K562 (cell line): ENCODE measurements around the gene SLC13A3. TPM values are rescaled to one million over a fixed set of nuclear protein-coding genes. Genes with fewer than 3 reads are reported as not detected.

Source experiments
- ATAC-seq: fragments of 200-7000 bp; cut with Tn5 transposase; 3 replicates; pipeline ENCODE4 v1.9.1; 2020; ENCODE audit warnings: moderate library complexity
- BruUV-seq: library from RNA; stranded (reverse); fragments of 400-500 nt; replicated peaks from 2 replicates; lab custom pipeline; 2021; lab: Mats Ljungman, UMichigan
- CTCF ChIA-PET: fragments of 300-600 bp; formaldehyde crosslinking; extraction: SDS; loops from one replicate; lab custom pipeline; 2021; ENCODE audit warnings: low intra/inter-chr PET ratio; lab: Yijun Ruan, JAX
- POLR2A ChIA-PET: fragments of 300-600, 350-650 bp; sonication (Branson Sonifier 250); formaldehyde crosslinking; extraction: SDS; loops from one replicate; lab custom pipeline; 2021; ENCODE audit warnings: antibody characterized with exemption, inconsistent platforms; lab: Yijun Ruan, JAX
- DNase-seq, 4 experiments: peaks; one replicate each; pipeline versions ENCODE4 v3.0.0 to v3.0.0-alpha.2; 2011 to 2018; ENCODE audit warnings: low spot score in 3 of 4, mixed read lengths in 3 of 4; ENCODE audit errors: extremely low read depth in 1 of 4
- FAIRE-seq: peaks from 2 replicates; lab custom pipeline; 2011; peaks lifted over from hg19 to GRCh38; lab: Jason Lieb, UNC
- H2AFZ ChIP-seq: 2 replicates; pipeline ENCODE4 v1.6.0; 2011; ENCODE audit warnings: low read depth, low read length, control low read depth, inconsistent platforms
- H3K27ac ChIP-seq: fragments of 200-600 bp; 3 replicates; pipeline ENCODE4 v1.8.0; 2011; ENCODE audit warnings: low read depth, mild to moderate bottlenecking, control low read depth, inconsistent platforms, low read length, moderate library complexity, mixed read lengths; ENCODE audit errors: extremely low read depth
- H3K27me3 ChIP-seq, 2 experiments: fragments of 300-600 bp in 1 of 2; 2 replicates in 1 of 2; 3 replicates in 1 of 2; pipeline versions ENCODE4 v1.6.0 to v1.8.0; 2011; ENCODE audit warnings: inconsistent platforms in 2 of 2, low read length in 2 of 2, mild to moderate bottlenecking in 1 of 2, mixed read lengths in 1 of 2, moderate library complexity in 1 of 2; ENCODE audit not compliant: control insufficient read depth in 2 of 2, insufficient read depth in 2 of 2
- H3K36me3 ChIP-seq: fragments of 300-600 bp; 3 replicates; pipeline ENCODE4 v1.8.0; 2011; ENCODE audit warnings: mild to moderate bottlenecking, low read length, inconsistent platforms; ENCODE audit not compliant: control insufficient read depth, insufficient read depth
- H3K4me1 ChIP-seq, 2 experiments: fragments of 200-600 bp in 1 of 2; replicated peaks in 1 of 2; 2 replicates in 1 of 2; 3 replicates in 1 of 2; pipeline versions ENCODE4 v1.5.1 to v1.8.0; 2011; ENCODE audit warnings: inconsistent platforms in 2 of 2, low read length in 2 of 2, mild to moderate bottlenecking in 1 of 2, mixed read lengths in 1 of 2, moderate library complexity in 1 of 2; ENCODE audit not compliant: control insufficient read depth in 2 of 2, insufficient read depth in 2 of 2
- H3K4me2 ChIP-seq: 2 replicates; pipeline ENCODE4 v1.6.1; 2011; ENCODE audit warnings: low read length, control low read depth, inconsistent platforms, mixed read lengths; ENCODE audit not compliant: insufficient read depth
- H3K4me3 ChIP-seq: fragments of 200-600 bp; sonication (generic), shearing (Covaris generic); 2 replicates; pipeline ENCODE4 v1.5.1; 2016; ENCODE audit warnings: control low read depth, inconsistent platforms
- H3K79me2 ChIP-seq: fragments of 200-600 bp; 3 replicates; pipeline ENCODE4 v1.8.0; 2011; ENCODE audit warnings: low read length, inconsistent platforms; ENCODE audit not compliant: control insufficient read depth, insufficient read depth
- H3K9ac ChIP-seq, 2 experiments: 2 replicates each; pipeline versions ENCODE4 v1.6.0 to v1.6.1; 2011; ENCODE audit warnings: low read depth in 2 of 2, low read length in 2 of 2, control low read depth in 1 of 2, inconsistent platforms in 1 of 2, mild to moderate bottlenecking in 1 of 2, mixed read lengths in 1 of 2; ENCODE audit not compliant: insufficient read depth in 1 of 2
- H3K9me1 ChIP-seq: one replicate; pipeline ENCODE4 v1.6.0; 2011; ENCODE audit warnings: inconsistent platforms, mild to moderate bottlenecking, low read length, moderate library complexity; ENCODE audit not compliant: control insufficient read depth, insufficient read depth
- H3K9me3 ChIP-seq: replicated peaks from 2 replicates; pipeline ENCODE4 v1.5.1; 2011; ENCODE audit warnings: low read depth, low read length, inconsistent platforms; ENCODE audit not compliant: control insufficient read depth, insufficient read depth
- H4K20me1 ChIP-seq: replicated peaks from 2 replicates; pipeline ENCODE4 v1.6.1; 2011; ENCODE audit warnings: low read length, inconsistent platforms, mixed read lengths; ENCODE audit not compliant: control insufficient read depth, insufficient read depth
- DNMT1 ChIP-seq: fragments of 450-650 bp; IDR thresholded peaks from 2 replicates; pipeline ENCODE4 v1.6.1; 2016; ENCODE audit warnings: antibody characterized with exemption, mild to moderate bottlenecking
- SRSF7 ChIP-seq: fragments of 200-400 bp; formaldehyde crosslinking; optimal IDR thresholded peaks from 2 replicates; pipeline ENCODE3; 2017; ENCODE audit warnings: mild to moderate bottlenecking, low read depth, low read length
- ZNF668 ChIP-seq: fragments of 250-450 bp; sonication (Bioruptor Pico); IDR thresholded peaks from 2 replicates; pipeline ENCODE4 v1.8.0; 2022; ENCODE audit warnings: mild to moderate bottlenecking, inconsistent platforms
- WGBS: fragments of 100-300 bp; shearing (Covaris generic); methylation state at CpG from one replicate; pipeline ENCODE4 v1.1.6; 2016; ENCODE audit warnings: low coverage, mixed read lengths; ENCODE audit not compliant: insufficient coverage; ENCODE audit errors: missing lambda C conversion rate; 5-methylcytosine and 5-hydroxymethylcytosine counted together
- in situ Hi-C: fragments of 300-500 bp; cut with MboI; formaldehyde crosslinking; loops from 4 replicates; pipeline ENCODE4 v1.15.0; 2018; ENCODE audit warnings: inconsistent platforms, mixed read lengths
- intact Hi-C: fragments of 100-400 bp; cut with micrococcal nuclease; formaldehyde crosslinking; loops from 2 replicates; pipeline ENCODE4 v1.14.2; 2022
- polyA plus RNA-seq, 8 experiments: library from polyadenylated mRNA; depleted of rRNA in 4 of 8; stranded (reverse) in 5 of 8; unstranded in 3 of 8; fragments of >200 nt; fragmentation: Nextera tagmentation in 2 of 8; fragmentation: Illumina TruSeq in 1 of 8; extraction: Ambion mirVana in 2 of 8; extraction: Trizol in 1 of 8; gene quantifications; 2 replicates each; pipeline versions ENCODE4 v1.2.1 to v1.2.3, GENCODE V29; 2011 to 2014; ENCODE audit warnings: inconsistent platforms in 1 of 8, missing spikeins in 1 of 8
- total RNA-seq, 7 experiments: library from RNA; depleted of rRNA in 6 of 7; stranded (reverse); fragments of >200 nt in 6 of 7; fragmentation: Illumina TruSeq in 2 of 7; extraction: Trizol in 2 of 7; gene quantifications; 2 replicates each; pipeline versions ENCODE4 v1.2.1 to v1.2.3, GENCODE V29; 2011 to 2021; ENCODE audit warnings: low replicate concordance in 1 of 7
- TF ChIP-seq, protein P1 (sequence below), 2 experiments: fragments of 450-650 bp in 1 of 2; sonication (generic) in 1 of 2; formaldehyde crosslinking in 1 of 2; IDR thresholded peaks in 1 of 2; conservative IDR thresholded peaks in 1 of 2; 2 replicates each; pipeline versions ENCODE4 v1.6.1 to v1.8.1; 2016 to 2023; ENCODE audit warnings: mild to moderate bottlenecking in 2 of 2, moderate library complexity in 2 of 2, inconsistent platforms in 1 of 2, missing genetic modification reagents in 1 of 2

Gene SLC13A3
- total and polyA plus RNA-seq, 9 of the 15 experiments (the other 6 are each of a cell fraction or from before 2014, with no cell fraction given): 5.5 to 16.4 (median 8.5) TPM

DNA sequence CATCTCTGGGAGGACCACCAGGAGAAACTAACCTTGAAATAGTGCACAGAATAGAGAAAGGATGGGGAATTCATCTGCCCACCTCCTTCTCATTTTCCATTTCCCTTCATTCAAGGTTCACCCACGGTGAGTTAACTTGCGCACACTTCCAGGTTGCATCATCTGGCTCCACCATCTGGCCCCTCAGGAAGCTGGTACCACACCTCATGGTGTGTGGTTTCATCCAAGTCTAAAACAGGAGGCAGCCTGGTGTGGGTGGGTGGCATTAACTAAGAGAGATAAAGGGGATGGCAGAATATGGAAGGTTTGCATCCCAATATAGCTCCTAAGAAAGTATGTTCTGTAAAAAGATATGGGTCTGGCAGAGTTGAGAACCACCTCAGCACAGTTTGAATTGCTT is 141.7 kb downstream of the SLC13A3 start:
- ChIA-PET CTCF (no interaction called here), POLR2A (no interaction called here)
- no peak overlapping the region for H3K4me2 ChIP-seq
- BruUV-seq: no TSS peak
- no peaks in the 10 kb centered on the region; the same call in 1 of the 2 replicates for H4K20me1 ChIP-seq
- no peak overlapping the region for H3K27ac ChIP-seq
- H3K9me3 ChIP-seq: no peaks in the 10 kb centered on the region
- no peak overlapping the region for H3K9ac ChIP-seq
- H3K4me1 ChIP-seq: peaks cover 0 to 7% of the 10 kb centered on the region in 2 experiments; a peak in 2 of 5 replicates
- no peak for DNase-seq
- 14% methylated on average over 2 of the region's 2 CpGs for WGBS
- no peak overlapping the region for H3K4me3 ChIP-seq
- in situ Hi-C loops: no loop called here
- peaks cover 0 to 4% of the 10 kb centered on the region in 2 experiments; a peak in 1 of 5 replicates for H3K27me3 ChIP-seq
- no peaks in the 10 kb centered on the region for H3K9me1 ChIP-seq
- no peak overlapping the region for H2AFZ ChIP-seq
- TF ChIP-seq ZNF668 (CRISPR knock-in tag) (no peak), DNMT1 (no peak), SRSF7 (no peak)
- TF ChIP-seq, protein P1, sequence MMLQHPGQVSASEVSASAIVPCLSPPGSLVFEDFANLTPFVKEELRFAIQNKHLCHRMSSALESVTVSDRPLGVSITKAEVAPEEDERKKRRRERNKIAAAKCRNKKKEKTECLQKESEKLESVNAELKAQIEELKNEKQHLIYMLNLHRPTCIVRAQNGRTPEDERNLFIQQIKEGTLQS (IDR thresholded peaks at IDR 0.05): 0 out of 2 replicates have a peak, but pooled peaks have one; percentile 16
- TF ChIP-seq, protein P1 (CRISPR knock-in tag; conservative IDR thresholded peaks at IDR 0.05): no peak
- H3K79me2 ChIP-seq: no peaks in the 10 kb centered on the region
- no peaks in the 10 kb centered on the region for H3K36me3 ChIP-seq
- FAIRE-seq: no peak
- intact Hi-C loops: no loop called here
- ATAC-seq: no peak

Other genes starting within 250 kb of the SLC13A3 start
- gene ELMO2, start 244.8 kb downstream of the SLC13A3 start, total RNA-seq (2014; rRNA removed): 7.5 and 10.5 TPM in 2 replicates
- gene ELMO2, start 244.8 kb downstream of the SLC13A3 start, total RNA-seq (2014; rRNA removed; fragmentation: Illumina TruSeq; extraction: Trizol): 10.2 and 10.6 TPM in 2 replicates
- 14.3 and 16.8 TPM in 2 replicates for gene ELMO2, start 244.8 kb downstream of the SLC13A3 start, total RNA-seq (2015; rRNA removed; fragmentation: Illumina TruSeq; extraction: Trizol)
- 16.5 and 19.6 TPM in 2 replicates for gene ELMO2, start 244.8 kb downstream of the SLC13A3 start, total RNA-seq (2021)
- 16.4 and 17.6 TPM in 2 replicates for gene ELMO2, start 244.8 kb downstream of the SLC13A3 start, polyA plus RNA-seq (2011; rRNA removed)
- 16.4 and 21.5 TPM in 2 replicates for gene ELMO2, start 244.8 kb downstream of the SLC13A3 start, polyA plus RNA-seq (2014; fragmentation: Illumina TruSeq; extraction: Trizol)
- 10 to 100 TPM in 1 of 2 experiments, 1 to 10 TPM in 1; 8.8 to 15.9 TPM for gene ELMO2, start 244.8 kb downstream of the SLC13A3 start, polyA plus RNA-seq (2014; fragmentation: Nextera tagmentation; extraction: Ambion mirVana)
- 12.2 and 14.8 TPM in 2 replicates for gene ELMO2, start 244.8 kb downstream of the SLC13A3 start, polyA plus RNA-seq (2014; rRNA removed)
- gene ZNF334, start 137.9 kb downstream of the SLC13A3 start, total RNA-seq (2014; rRNA removed): 0.12 and 0.27 TPM in 2 replicates
- gene ZNF334, start 137.9 kb downstream of the SLC13A3 start, total RNA-seq (2014; rRNA removed; fragmentation: Illumina TruSeq; extraction: Trizol): 0.22 and 0.29 TPM in 2 replicates
- gene ZNF334, start 137.9 kb downstream of the SLC13A3 start, total RNA-seq (2015; rRNA removed; fragmentation: Illumina TruSeq; extraction: Trizol): 0.22 and 0.23 TPM in 2 replicates
- gene ZNF334, start 137.9 kb downstream of the SLC13A3 start, total RNA-seq (2021): 0.24 and 0.34 TPM in 2 replicates
- gene ZNF334, start 137.9 kb downstream of the SLC13A3 start, polyA plus RNA-seq (2011; rRNA removed): 0.05 and 0.06 TPM in 2 replicates
- gene ZNF334, start 137.9 kb downstream of the SLC13A3 start, polyA plus RNA-seq (2014; fragmentation: Illumina TruSeq; extraction: Trizol): 0.21 TPM in 2 replicates
- under 1 TPM in 1 of 2 experiments, not detected in 1; 0.08 TPM for gene ZNF334, start 137.9 kb downstream of the SLC13A3 start, polyA plus RNA-seq (2014; fragmentation: Nextera tagmentation; extraction: Ambion mirVana)
- 0.19 and 0.21 TPM in 2 replicates for gene ZNF334, start 137.9 kb downstream of the SLC13A3 start, polyA plus RNA-seq (2014; rRNA removed)
- not detected in 2 replicates for gene OCSTAMP, start 100.8 kb downstream of the SLC13A3 start, total RNA-seq (2014; rRNA removed)
- not detected in 2 replicates for gene OCSTAMP, start 100.8 kb downstream of the SLC13A3 start, total RNA-seq (2014; rRNA removed; fragmentation: Illumina TruSeq; extraction: Trizol)
- gene OCSTAMP, start 100.8 kb downstream of the SLC13A3 start, total RNA-seq (2015; rRNA removed; fragmentation: Illumina TruSeq; extraction: Trizol): not detected in 2 replicates
- gene OCSTAMP, start 100.8 kb downstream of the SLC13A3 start, total RNA-seq (2021): not detected in 2 replicates
- gene OCSTAMP, start 100.8 kb downstream of the SLC13A3 start, polyA plus RNA-seq (2011; rRNA removed): not detected in 2 replicates
- not detected in 2 replicates for gene OCSTAMP, start 100.8 kb downstream of the SLC13A3 start, polyA plus RNA-seq (2014; fragmentation: Illumina TruSeq; extraction: Trizol)
- not detected for gene OCSTAMP, start 100.8 kb downstream of the SLC13A3 start, polyA plus RNA-seq (2014; fragmentation: Nextera tagmentation; extraction: Ambion mirVana)
- gene OCSTAMP, start 100.8 kb downstream of the SLC13A3 start, polyA plus RNA-seq (2014; rRNA removed): not detected in 2 replicates
- gene TP53RK, start 38.0 kb upstream of the SLC13A3 start, total RNA-seq (2014; rRNA removed): 35.1 and 43.5 TPM in 2 replicates
- gene TP53RK, start 38.0 kb upstream of the SLC13A3 start, total RNA-seq (2014; rRNA removed; fragmentation: Illumina TruSeq; extraction: Trizol): 17.2 and 18.4 TPM in 2 replicates
- gene TP53RK, start 38.0 kb upstream of the SLC13A3 start, total RNA-seq (2015; rRNA removed; fragmentation: Illumina TruSeq; extraction: Trizol): 16.7 and 18.0 TPM in 2 replicates
- 12.9 and 16.4 TPM in 2 replicates for gene TP53RK, start 38.0 kb upstream of the SLC13A3 start, total RNA-seq (2021)
- gene TP53RK, start 38.0 kb upstream of the SLC13A3 start, polyA plus RNA-seq (2011; rRNA removed): 14.4 and 18.3 TPM in 2 replicates
- gene TP53RK, start 38.0 kb upstream of the SLC13A3 start, polyA plus RNA-seq (2014; fragmentation: Illumina TruSeq; extraction: Trizol): 10.7 and 13.2 TPM in 2 replicates
- 1 to 10 TPM; 2.9 to 4.2 TPM for gene TP53RK, start 38.0 kb upstream of the SLC13A3 start, polyA plus RNA-seq (2014; fragmentation: Nextera tagmentation; extraction: Ambion mirVana)
- gene TP53RK, start 38.0 kb upstream of the SLC13A3 start, polyA plus RNA-seq (2014; rRNA removed): 18.5 and 24.8 TPM in 2 replicates
- gene SLC2A10, start 58.2 kb upstream of the SLC13A3 start, total RNA-seq (2014; rRNA removed): 0.86 and 1.8 TPM in 2 replicates
- gene SLC2A10, start 58.2 kb upstream of the SLC13A3 start, total RNA-seq (2014; rRNA removed; fragmentation: Illumina TruSeq; extraction: Trizol): 0.06 and 0.07 TPM in 2 replicates
- gene SLC2A10, start 58.2 kb upstream of the SLC13A3 start, total RNA-seq (2015; rRNA removed; fragmentation: Illumina TruSeq; extraction: Trizol): 0.22 and 0.57 TPM in 2 replicates
- gene SLC2A10, start 58.2 kb upstream of the SLC13A3 start, total RNA-seq (2021): 0.16 and 0.58 TPM in 2 replicates
- gene SLC2A10, start 58.2 kb upstream of the SLC13A3 start, polyA plus RNA-seq (2011; rRNA removed): 0.10 and 0.38 TPM in 2 replicates
- gene SLC2A10, start 58.2 kb upstream of the SLC13A3 start, polyA plus RNA-seq (2014; fragmentation: Illumina TruSeq; extraction: Trizol): 0.12 and 0.14 TPM in 2 replicates
- gene SLC2A10, start 58.2 kb upstream of the SLC13A3 start, polyA plus RNA-seq (2014; fragmentation: Nextera tagmentation; extraction: Ambion mirVana): under 1 TPM; 0.01 to 0.08 TPM
- gene SLC2A10, start 58.2 kb upstream of the SLC13A3 start, polyA plus RNA-seq (2014; rRNA removed): 0.04 and 0.11 TPM in 2 replicates
- not detected in 2 replicates for gene EYA2, start 243.4 kb upstream of the SLC13A3 start, total RNA-seq (2014; rRNA removed)
- not detected in 2 replicates for gene EYA2, start 243.4 kb upstream of the SLC13A3 start, total RNA-seq (2014; rRNA removed; fragmentation: Illumina TruSeq; extraction: Trizol)
- gene EYA2, start 243.4 kb upstream of the SLC13A3 start, total RNA-seq (2015; rRNA removed; fragmentation: Illumina TruSeq; extraction: Trizol): not detected in 2 replicates
- gene EYA2, start 243.4 kb upstream of the SLC13A3 start, total RNA-seq (2021): not detected in 2 replicates
- not detected in 2 replicates for gene EYA2, start 243.4 kb upstream of the SLC13A3 start, polyA plus RNA-seq (2011; rRNA removed)
- not detected in 2 replicates for gene EYA2, start 243.4 kb upstream of the SLC13A3 start, polyA plus RNA-seq (2014; fragmentation: Illumina TruSeq; extraction: Trizol)
- gene EYA2, start 243.4 kb upstream of the SLC13A3 start, polyA plus RNA-seq (2014; fragmentation: Nextera tagmentation; extraction: Ambion mirVana): under 1 TPM in 1 of 2 experiments, not detected in 1; 0.03 TPM
- gene EYA2, start 243.4 kb upstream of the SLC13A3 start, polyA plus RNA-seq (2014; rRNA removed): not detected in 2 replicates